ENCODE data around the gene PTPRU. TPM values are rescaled to one million over a fixed set of nuclear protein-coding genes. Genes with fewer than 3 reads are reported as not detected.

The PTPRU gene
- total and polyA plus RNA-seq, 2 experiments from 2014 or later: 23.2 to 89.7 TPM

DNA sequence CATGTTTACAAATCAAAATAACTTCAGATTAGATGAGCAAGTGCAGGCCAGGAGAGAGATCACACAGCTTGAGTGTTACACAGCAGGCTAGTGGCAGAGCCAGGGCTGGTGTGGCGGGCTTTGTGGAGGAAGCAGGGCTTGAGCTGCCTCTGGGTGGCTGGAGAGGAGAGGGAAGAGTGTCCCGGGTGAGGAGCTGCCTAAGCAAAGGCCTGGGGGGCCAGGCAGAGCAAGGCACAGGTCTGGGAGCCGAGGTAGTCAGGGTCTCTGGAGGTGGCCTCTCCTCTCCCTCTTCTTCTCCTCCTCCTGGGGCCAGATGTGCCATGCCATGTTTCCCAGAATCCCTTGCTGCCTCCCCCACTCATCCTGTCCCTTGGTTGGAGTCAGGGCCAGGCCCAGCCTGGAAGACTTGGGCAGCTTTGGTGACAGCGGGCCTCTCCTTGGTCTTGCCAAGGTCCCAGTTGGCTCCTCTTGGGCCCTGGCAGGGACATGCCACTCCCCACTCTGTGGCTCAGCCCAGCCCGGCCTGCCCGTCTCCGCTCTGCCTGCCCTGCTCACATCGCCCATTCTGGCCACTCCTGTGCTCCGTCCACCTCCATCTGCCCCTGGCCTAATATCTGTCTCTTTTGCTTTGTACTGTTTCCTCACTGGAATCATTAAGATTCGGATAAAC lies 70.3 kb downstream of the PTPRU start:
- TF ChIP-seq, protein P1, sequence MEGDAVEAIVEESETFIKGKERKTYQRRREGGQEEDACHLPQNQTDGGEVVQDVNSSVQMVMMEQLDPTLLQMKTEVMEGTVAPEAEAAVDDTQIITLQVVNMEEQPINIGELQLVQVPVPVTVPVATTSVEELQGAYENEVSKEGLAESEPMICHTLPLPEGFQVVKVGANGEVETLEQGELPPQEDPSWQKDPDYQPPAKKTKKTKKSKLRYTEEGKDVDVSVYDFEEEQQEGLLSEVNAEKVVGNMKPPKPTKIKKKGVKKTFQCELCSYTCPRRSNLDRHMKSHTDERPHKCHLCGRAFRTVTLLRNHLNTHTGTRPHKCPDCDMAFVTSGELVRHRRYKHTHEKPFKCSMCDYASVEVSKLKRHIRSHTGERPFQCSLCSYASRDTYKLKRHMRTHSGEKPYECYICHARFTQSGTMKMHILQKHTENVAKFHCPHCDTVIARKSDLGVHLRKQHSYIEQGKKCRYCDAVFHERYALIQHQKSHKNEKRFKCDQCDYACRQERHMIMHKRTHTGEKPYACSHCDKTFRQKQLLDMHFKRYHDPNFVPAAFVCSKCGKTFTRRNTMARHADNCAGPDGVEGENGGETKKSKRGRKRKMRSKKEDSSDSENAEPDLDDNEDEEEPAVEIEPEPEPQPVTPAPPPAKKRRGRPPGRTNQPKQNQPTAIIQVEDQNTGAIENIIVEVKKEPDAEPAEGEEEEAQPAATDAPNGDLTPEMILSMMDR (IDR thresholded peaks at IDR 0.05; ENCODE audit: low read depth, low read length): no peak
- H3K36me3 ChIP-seq: no peaks in the 10 kb centered on the region
- no peak overlapping the region for H3K27ac ChIP-seq
- peaks cover 12% of the 10 kb centered on the region for H3K4me1 ChIP-seq (ENCODE audit: low read depth)
- no peaks in the 10 kb centered on the region for H3K27me3 ChIP-seq
- H3K4me3 ChIP-seq: no peak overlapping the region
- H3K9me3 ChIP-seq (ENCODE audit: low read depth): no peaks in the 10 kb centered on the region
- DNase-seq (ENCODE audit: low read depth in 1 of 2, low spot score in 1 of 2): no peak

DNA sequence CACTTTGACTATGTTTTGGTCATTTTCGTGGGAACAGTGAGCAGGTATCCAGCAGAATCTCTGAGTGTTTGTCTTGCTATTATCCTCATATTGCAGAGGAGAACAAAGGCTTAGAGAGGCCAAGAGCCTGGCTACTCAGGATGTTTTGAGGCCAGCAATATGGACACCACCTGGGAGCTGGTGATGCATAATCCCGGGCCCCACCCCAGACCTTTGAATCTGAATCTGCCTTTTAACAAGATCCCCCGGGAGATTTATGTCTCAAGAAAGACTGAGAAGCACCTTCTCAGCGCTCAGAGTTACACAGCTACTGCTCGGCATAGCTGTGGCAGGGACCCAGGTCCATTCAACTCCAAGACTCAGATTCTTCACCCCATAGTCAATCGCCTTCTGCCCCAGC lies 72.8 kb downstream of the PTPRU start:
- Histone ChIP-seq H3K9me3 (ENCODE audit: low read depth) (no peaks in the 10 kb centered on the region), H3K27ac (no peak overlapping the region), H3K4me3 (no peak overlapping the region), H3K4me1 (ENCODE audit: low read depth) (peaks cover 8% of the 10 kb centered on the region), H3K27me3 (no peaks in the 10 kb centered on the region), H3K36me3 (no peaks in the 10 kb centered on the region)
- TF ChIP-seq, protein P1 (IDR thresholded peaks at IDR 0.05; ENCODE audit: low read depth, low read length): no peak
- no peak for DNase-seq (ENCODE audit: low read depth in 1 of 2, low spot score in 1 of 2)

DNA sequence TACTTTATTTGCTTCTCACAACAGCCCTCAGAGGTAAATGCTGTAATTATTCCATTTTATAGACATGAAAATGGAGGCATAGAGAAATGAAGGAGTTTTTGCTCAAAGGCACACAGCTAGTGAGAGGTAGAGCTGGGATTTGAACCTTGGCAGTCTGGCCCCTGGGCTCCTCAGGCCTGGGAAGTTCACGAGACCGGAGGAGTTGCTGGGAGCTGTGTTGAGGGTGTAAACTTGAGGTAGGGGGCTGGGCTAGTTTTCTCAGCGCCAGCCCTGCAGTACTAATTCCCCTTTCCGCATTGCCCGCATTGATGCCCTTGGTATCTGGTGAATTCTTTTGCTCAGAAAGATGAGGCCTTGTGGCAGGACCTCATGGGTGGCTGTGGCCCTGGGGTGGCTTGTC lies 73.3 kb downstream of the PTPRU start:
- Histone ChIP-seq H3K27ac (no peak overlapping the region), H3K4me3 (no peak overlapping the region), H3K27me3 (no peaks in the 10 kb centered on the region), H3K9me3 (ENCODE audit: low read depth) (no peaks in the 10 kb centered on the region), H3K36me3 (no peaks in the 10 kb centered on the region), H3K4me1 (ENCODE audit: low read depth) (peaks cover 2% of the 10 kb centered on the region)
- TF ChIP-seq, protein P1 (IDR thresholded peaks at IDR 0.05; ENCODE audit: low read depth, low read length): no peak
- no peak for DNase-seq (ENCODE audit: low read depth in 1 of 2, low spot score in 1 of 2)

DNA sequence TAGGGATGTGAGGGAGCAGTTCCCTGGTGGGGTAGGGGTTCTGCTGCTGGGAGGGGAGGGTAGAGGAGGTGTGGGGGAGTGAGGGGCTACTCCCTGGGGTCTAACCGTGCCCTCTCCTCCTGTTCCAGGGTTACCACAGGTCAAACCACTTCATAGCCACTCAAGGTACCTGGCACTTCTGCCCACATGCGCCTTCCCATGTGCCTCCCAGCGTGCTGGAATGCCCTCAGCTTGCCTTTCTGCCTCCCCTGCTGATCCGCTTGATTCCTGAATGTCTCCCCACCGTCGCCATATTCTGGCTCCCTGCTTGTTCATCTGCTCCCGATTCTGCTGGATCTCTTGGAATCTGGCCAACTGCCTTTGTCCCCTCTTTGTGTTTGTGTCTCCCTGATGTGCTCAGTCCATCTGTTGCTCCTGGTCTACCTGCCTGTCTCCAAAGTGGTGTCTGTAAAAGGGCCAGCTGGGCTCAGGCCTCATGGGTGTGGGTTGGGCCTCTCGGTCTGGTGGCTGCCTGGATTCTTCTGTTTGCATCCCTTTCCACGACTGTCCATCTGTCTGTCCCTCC lies 74.4 kb downstream of the PTPRU start:
- H3K27ac ChIP-seq: no peak overlapping the region
- no peaks in the 10 kb centered on the region for H3K36me3 ChIP-seq
- H3K9me3 ChIP-seq (ENCODE audit: low read depth): no peaks in the 10 kb centered on the region
- H3K4me3 ChIP-seq: no peak overlapping the region
- TF ChIP-seq, protein P1 (IDR thresholded peaks at IDR 0.05; ENCODE audit: low read depth, low read length): no peak
- DNase-seq (ENCODE audit: low read depth in 1 of 2, low spot score in 1 of 2): no peak
- no peaks in the 10 kb centered on the region for H3K27me3 ChIP-seq
- H3K4me1 ChIP-seq (ENCODE audit: low read depth): no peaks in the 10 kb centered on the region

DNA sequence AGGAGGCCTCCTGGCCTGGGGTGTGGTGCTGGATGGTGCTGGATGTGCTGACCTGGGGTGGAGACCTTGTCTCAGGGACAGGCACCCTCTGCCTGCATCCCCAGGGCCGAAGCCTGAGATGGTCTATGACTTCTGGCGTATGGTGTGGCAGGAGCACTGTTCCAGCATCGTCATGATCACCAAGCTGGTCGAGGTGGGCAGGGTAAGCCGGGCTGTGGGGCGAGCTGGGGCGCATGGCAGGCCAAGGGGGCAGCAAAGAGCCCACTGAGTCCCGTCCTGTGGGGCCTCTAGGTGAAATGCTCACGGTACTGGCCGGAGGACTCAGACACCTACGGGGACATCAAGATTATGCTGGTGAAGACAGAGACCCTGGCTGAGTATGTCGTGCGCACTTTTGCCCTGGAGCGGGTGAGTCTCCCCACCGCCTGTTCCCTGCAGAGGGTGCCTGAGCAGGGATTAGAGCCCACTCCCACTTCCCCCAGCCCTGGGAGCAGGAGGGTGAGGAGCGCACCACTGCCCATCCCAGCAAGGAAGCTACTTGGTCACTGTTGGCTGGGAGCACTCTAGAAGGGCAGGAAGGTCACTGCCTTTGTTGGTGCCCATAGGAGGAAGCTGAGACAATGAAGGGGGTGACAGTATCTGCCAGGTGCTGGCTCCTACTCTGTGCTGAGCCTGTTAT lies 75.2 kb downstream of the PTPRU start:
- H3K9me3 ChIP-seq (ENCODE audit: low read depth): no peaks in the 10 kb centered on the region
- H3K36me3 ChIP-seq: no peaks in the 10 kb centered on the region
- no peak for DNase-seq (ENCODE audit: low read depth in 1 of 2, low spot score in 1 of 2)
- H3K27ac ChIP-seq: no peak overlapping the region
- H3K27me3 ChIP-seq: no peaks in the 10 kb centered on the region
- H3K4me3 ChIP-seq: no peak overlapping the region
- H3K4me1 ChIP-seq (ENCODE audit: low read depth): no peaks in the 10 kb centered on the region
- TF ChIP-seq, protein P1 (IDR thresholded peaks at IDR 0.05; ENCODE audit: low read depth, low read length): no peak

Measured in cardiac muscle cell (in vitro differentiated cells and primary cell).